ENCODE measurements around the gene IGF2BP2. TPM values are rescaled to one million over a fixed set of nuclear protein-coding genes. Genes with fewer than 3 reads are reported as not detected.

Gene IGF2BP2
- total and polyA plus RNA-seq, 8 donors: 3.2 to 17.0 (median 6.6) TPM

- intact Hi-C loops (cut with DNase I): no loop called here
Measured at GRCh38 chr3:185712337-185712736, 112.5 kb downstream of the IGF2BP2 start.

GRCh38 chr3:185711255-185711870, 113.5 kb downstream of the IGF2BP2 start:
- FAIRE-seq (no peak), DNase-seq (no peak), ATAC-seq (no peak)
- WGBS, 2 donors: 69 to 71% methylated on average over 8 of the region's 8 CpGs
- no peaks in the 10 kb centered on the region for H3K4me1 ChIP-seq
- H3K9me3 ChIP-seq: no peaks in the 10 kb centered on the region
- intact Hi-C loops (cut with DNase I): no loop called here
- TF ChIP-seq, protein P1, sequence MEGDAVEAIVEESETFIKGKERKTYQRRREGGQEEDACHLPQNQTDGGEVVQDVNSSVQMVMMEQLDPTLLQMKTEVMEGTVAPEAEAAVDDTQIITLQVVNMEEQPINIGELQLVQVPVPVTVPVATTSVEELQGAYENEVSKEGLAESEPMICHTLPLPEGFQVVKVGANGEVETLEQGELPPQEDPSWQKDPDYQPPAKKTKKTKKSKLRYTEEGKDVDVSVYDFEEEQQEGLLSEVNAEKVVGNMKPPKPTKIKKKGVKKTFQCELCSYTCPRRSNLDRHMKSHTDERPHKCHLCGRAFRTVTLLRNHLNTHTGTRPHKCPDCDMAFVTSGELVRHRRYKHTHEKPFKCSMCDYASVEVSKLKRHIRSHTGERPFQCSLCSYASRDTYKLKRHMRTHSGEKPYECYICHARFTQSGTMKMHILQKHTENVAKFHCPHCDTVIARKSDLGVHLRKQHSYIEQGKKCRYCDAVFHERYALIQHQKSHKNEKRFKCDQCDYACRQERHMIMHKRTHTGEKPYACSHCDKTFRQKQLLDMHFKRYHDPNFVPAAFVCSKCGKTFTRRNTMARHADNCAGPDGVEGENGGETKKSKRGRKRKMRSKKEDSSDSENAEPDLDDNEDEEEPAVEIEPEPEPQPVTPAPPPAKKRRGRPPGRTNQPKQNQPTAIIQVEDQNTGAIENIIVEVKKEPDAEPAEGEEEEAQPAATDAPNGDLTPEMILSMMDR (IDR thresholded peaks at IDR 0.05): no peak
- H3K27ac ChIP-seq: no peak overlapping the region
- H3K27me3 ChIP-seq: no peaks in the 10 kb centered on the region
- H3K4me3 ChIP-seq: no peak overlapping the region
- no peaks in the 10 kb centered on the region for H3K36me3 ChIP-seq

More at GRCh38 chr3:185712337-185712736, 112.5 kb downstream of the IGF2BP2 start:
- WGBS, 2 donors: 90 to 96% methylated on average over 3 of the region's 3 CpGs
- no peaks in the 10 kb centered on the region for H3K36me3 ChIP-seq
- H3K27me3 ChIP-seq: no peaks in the 10 kb centered on the region
- no peaks in the 10 kb centered on the region for H3K9me3 ChIP-seq
- no peak for FAIRE-seq
- H3K4me3 ChIP-seq: no peak overlapping the region
- H3K4me1 ChIP-seq: no peaks in the 10 kb centered on the region
- DNase-seq: no peak
- no peak for ATAC-seq
- TF ChIP-seq, protein P1 (IDR thresholded peaks at IDR 0.05): no peak
- H3K27ac ChIP-seq: no peak overlapping the region

GRCh38 chr3:185709251-185709955, 115.4 kb downstream of the IGF2BP2 start:
- no peaks in the 10 kb centered on the region for H3K9me3 ChIP-seq
- H3K27me3 ChIP-seq: no peaks in the 10 kb centered on the region
- WGBS, 2 donors: 62 to 73% methylated on average over 6 of the region's 6 CpGs
- H3K4me1 ChIP-seq: no peaks in the 10 kb centered on the region
- intact Hi-C loops (cut with DNase I): no loop called here
- DNase-seq (no peak), ATAC-seq (no peak), FAIRE-seq (no peak)
- TF ChIP-seq, protein P1 (IDR thresholded peaks at IDR 0.05): no peak
- no peak overlapping the region for H3K27ac ChIP-seq
- H3K36me3 ChIP-seq: no peaks in the 10 kb centered on the region
- H3K4me3 ChIP-seq: no peak overlapping the region

GRCh38 chr3:185708392-185708791, 116.5 kb downstream of the IGF2BP2 start:
- no peak for ATAC-seq
- no peaks in the 10 kb centered on the region for H3K9me3 ChIP-seq
- intact Hi-C loops (cut with DNase I): no loop called here
- H3K27me3 ChIP-seq: no peaks in the 10 kb centered on the region
- peaks cover 0 to 2% (median under 1%) of the 10 kb centered on the region in 3 donors for H3K4me1 ChIP-seq
- no peaks in the 10 kb centered on the region for H3K36me3 ChIP-seq
- DNase-seq: no peak
- TF ChIP-seq, protein P1 (IDR thresholded peaks at IDR 0.05): no peak
- FAIRE-seq: no peak
- 92 to 93% methylated on average over 5 of the region's 5 CpGs for WGBS, 2 donors
- no peak overlapping the region for H3K4me3 ChIP-seq
- no peak overlapping the region for H3K27ac ChIP-seq

DNA sequence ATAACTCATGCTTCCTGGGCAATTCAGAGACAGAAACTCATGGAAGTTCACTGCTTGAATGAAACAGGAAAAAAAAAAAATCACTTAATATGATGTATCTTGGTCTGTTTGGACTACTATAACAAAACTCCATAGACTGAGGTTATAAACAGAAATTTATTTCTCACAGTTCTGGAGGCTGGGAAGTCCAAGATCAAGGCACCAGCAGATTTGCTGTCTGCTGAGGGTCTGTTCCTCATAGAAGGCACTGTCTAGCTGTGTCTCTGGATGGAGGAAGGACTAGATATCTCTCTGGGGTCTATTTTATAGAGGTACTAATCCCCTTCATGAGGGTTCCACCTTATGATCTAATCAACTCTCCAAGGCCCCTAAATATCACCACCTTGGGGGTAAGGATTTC, 119.3 kb downstream of the IGF2BP2 start:
- intact Hi-C loops (cut with DNase I): no loop called here
- Histone ChIP-seq H3K9me3 (no peaks in the 10 kb centered on the region), H3K27ac (no peak overlapping the region), H3K27me3 (no peaks in the 10 kb centered on the region), H3K4me3 (no peak overlapping the region), H3K36me3 (no peaks in the 10 kb centered on the region), H3K4me1 (peaks cover 3 to 13% (median 11%) of the 10 kb centered on the region in 3 donors)
- TF ChIP-seq, protein P1 (IDR thresholded peaks at IDR 0.05): no peak
- no peak for DNase-seq
- no peak for ATAC-seq
- no peak for FAIRE-seq
